CD14-positive monocyte (primary cell): Measurements from ENCODE around the gene HGFAC. TPM values are rescaled to one million over a fixed set of nuclear protein-coding genes. Genes with fewer than 3 reads are reported as not detected.

ENCODE experiments used
- DNase-seq, 3 donors: peaks; one replicate each; pipeline ENCODE4 v3.0.0-alpha.2; 2011 to 2022
- H2AFZ ChIP-seq: 2 replicates; pipeline ENCODE4 v1.6.0; 2012; ENCODE audit warnings: mild to moderate bottlenecking, low read depth, low read length, inconsistent platforms; ENCODE audit not compliant: insufficient read depth, poor library complexity, severe bottlenecking
- H3K27ac ChIP-seq, 2 donors: 1 replicate in 1 of 2; 2 replicates in 1 of 2; pipeline ENCODE4 v1.5.1; 2012 to 2013; ENCODE audit warnings: low read length in 2 of 2, control low read depth in 1 of 2, inconsistent platforms in 1 of 2, low read depth in 1 of 2, mild to moderate bottlenecking in 1 of 2
- H3K27me3 ChIP-seq, 2 donors: one replicate each; pipeline versions ENCODE4 v1.6.0 to v1.6.1; 2011 to 2013; ENCODE audit warnings: low read length in 2 of 2; ENCODE audit not compliant: control insufficient read depth in 2 of 2, insufficient read depth in 2 of 2
- H3K36me3 ChIP-seq, 2 donors: replicated peaks in 1 of 2; 1 replicate in 1 of 2; 2 replicates in 1 of 2; pipeline versions ENCODE4 v1.5.1 to v1.6.1; 2012 to 2013; ENCODE audit warnings: low read length in 2 of 2, control low read depth in 1 of 2, inconsistent platforms in 1 of 2, mild to moderate bottlenecking in 1 of 2; ENCODE audit not compliant: insufficient read depth in 2 of 2, control insufficient read depth in 1 of 2
- H3K4me1 ChIP-seq, 2 donors: 1 replicate in 1 of 2; 2 replicates in 1 of 2; pipeline versions ENCODE4 v1.5.1 to v1.6.1; 2012 to 2013; ENCODE audit warnings: low read length in 2 of 2, control low read depth in 1 of 2, inconsistent platforms in 1 of 2, mild to moderate bottlenecking in 1 of 2, moderate library complexity in 1 of 2; ENCODE audit not compliant: insufficient read depth in 2 of 2, control insufficient read depth in 1 of 2
- H3K4me2 ChIP-seq: replicated peaks from 2 replicates; pipeline ENCODE3; 2012; ENCODE audit warnings: low read length, moderate library complexity, mild to moderate bottlenecking; ENCODE audit not compliant: poor library complexity, severe bottlenecking; ENCODE audit errors: extremely low read depth
- H3K4me3 ChIP-seq, 3 experiments: fragments of 200-600 bp in 1 of 3; sonication (generic) in 1 of 3; replicated peaks in 1 of 3; 1 replicate in 2 of 3; 2 replicates in 1 of 3; pipeline ENCODE4 v1.5.1; 2011 to 2013; ENCODE audit warnings: low read length in 3 of 3, mild to moderate bottlenecking in 3 of 3, control low read depth in 2 of 3, low read depth in 2 of 3, inconsistent platforms in 1 of 3, moderate library complexity in 1 of 3
- H3K79me2 ChIP-seq: 2 replicates; pipeline ENCODE4 v1.6.0; 2012; ENCODE audit warnings: mild to moderate bottlenecking, control low read depth, inconsistent platforms, low read length, moderate library complexity; ENCODE audit not compliant: insufficient read depth
- H3K9ac ChIP-seq: 2 replicates; pipeline ENCODE4 v1.6.0; 2017; ENCODE audit warnings: low read length, mild to moderate bottlenecking; ENCODE audit not compliant: insufficient read depth, poor library complexity, severe bottlenecking
- H3K9me3 ChIP-seq, 2 donors: replicated peaks in 1 of 2; 1 replicate in 1 of 2; 2 replicates in 1 of 2; pipeline versions ENCODE4 v1.5.1 to v1.6.1; 2012 to 2013; ENCODE audit warnings: low read length in 2 of 2, control low read depth in 1 of 2; ENCODE audit not compliant: control insufficient read depth in 1 of 2, insufficient read depth in 1 of 2
- H4K20me1 ChIP-seq: 2 replicates; pipeline ENCODE4 v1.6.0; 2012; ENCODE audit warnings: mild to moderate bottlenecking, low read length, control low read depth, moderate library complexity; ENCODE audit not compliant: insufficient read depth
- H3K27ac Mint-ChIP-seq, 7 donors: one replicate each; pipeline ENCODE4 v1.8.0; 2020; ENCODE audit warnings: mild to moderate bottlenecking in 7 of 7, mixed read lengths in 7 of 7, moderate library complexity in 6 of 7, inconsistent platforms in 2 of 7
- H3K27me3 Mint-ChIP-seq, 3 donors: one replicate each; pipeline ENCODE4 v1.8.0; 2021 to 2022; ENCODE audit warnings: low read depth in 3 of 3, mild to moderate bottlenecking in 3 of 3, mixed read lengths in 3 of 3, moderate library complexity in 3 of 3, inconsistent platforms in 1 of 3
- H3K36me3 Mint-ChIP-seq, 2 donors: one replicate each; pipeline ENCODE4 v1.8.0; 2020; ENCODE audit warnings: mixed read lengths in 2 of 2, inconsistent platforms in 1 of 2, mild to moderate bottlenecking in 1 of 2
- H3K4me1 Mint-ChIP-seq: one replicate; pipeline ENCODE4 v1.8.0; 2020; ENCODE audit warnings: mild to moderate bottlenecking, mixed read lengths
- H3K4me3 Mint-ChIP-seq, 2 donors: one replicate each; pipeline ENCODE4 v1.8.0; 2020; ENCODE audit warnings: mild to moderate bottlenecking in 2 of 2, mixed read lengths in 2 of 2, moderate library complexity in 1 of 2
- H3K9me3 Mint-ChIP-seq, 7 donors: one replicate each; pipeline ENCODE4 v1.8.0; 2020 to 2022; ENCODE audit warnings: mixed read lengths in 7 of 7, mild to moderate bottlenecking in 6 of 7, moderate library complexity in 6 of 7, inconsistent platforms in 2 of 7
- CTCF ChIP-seq: fragments of 200-600 bp; IDR thresholded peaks from one replicate; pipeline ENCODE4 v1.8.0; 2022; ENCODE audit warnings: antibody characterized with exemption, mild to moderate bottlenecking
- WGBS: methylation state at CpG from one replicate; pipeline ENCODE4 v1.1.5; 2013; ENCODE audit warnings: missing lambda C conversion rate; ENCODE audit not compliant: insufficient coverage; 5-methylcytosine and 5-hydroxymethylcytosine counted together
- intact Hi-C, 2 donors: fragments of 100-400 bp; cut with micrococcal nuclease; formaldehyde crosslinking; loops; one replicate each; pipeline versions ENCODE4 v1.15.0 to v1.15.1; 2023
- polyA plus RNA-seq, 3 donors: library from polyadenylated mRNA; depleted of rRNA in 1 of 3; unstranded in 2 of 3; stranded (reverse) in 1 of 3; fragments of 300-500 nt in 2 of 3; fragments of >200 nt in 1 of 3; fragmentation: Illumina TruSeq in 2 of 3; gene quantifications; 1 replicate in 2 of 3; 2 replicates in 1 of 3; pipeline ENCODE4 v1.2.3, GENCODE V29; 2012 to 2021

The HGFAC gene
- polyA plus RNA-seq, 3 donors, result 0.17 TPM; not detected in 2

GRCh38 chr4:3449574-3450534 is 8.1 kb downstream of the HGFAC start:
- Histone ChIP-seq H3K27ac (no peak overlapping the region), H3K79me2 (no peaks in the 10 kb centered on the region), H3K9me3 (peaks cover under 1 to 3% of the 10 kb centered on the region in 2 donors), H3K36me3 (no peaks in the 10 kb centered on the region), H4K20me1 (no peaks in the 10 kb centered on the region), H3K4me1 (no peaks in the 10 kb centered on the region), H3K27me3 (no peaks in the 10 kb centered on the region), H2AFZ (no peak overlapping the region), H3K4me2 (no peak overlapping the region), H3K4me3 (no peak overlapping the region), H3K9ac (no peak overlapping the region)
- Mint-ChIP-seq H3K27me3 (peaks cover 3 to 7% (median 3%) of the 10 kb centered on the region in 3 donors), H3K4me1 (no peaks in the 10 kb centered on the region), H3K36me3 (no peaks in the 10 kb centered on the region), H3K27ac (no peak overlapping the region), H3K4me3 (no peak overlapping the region), H3K9me3 (peaks cover under 1 to 7% (median 3%) of the 10 kb centered on the region in 7 donors)
- DNase-seq, result no peak
- WGBS, result 66% methylated on average over 32 of the region's 35 CpGs
- intact Hi-C loops, result loop anchor here in 1 of 2 donors (10.0 kb wide), 1 partner anchor 255 kb away; no protein-coding TSS in a partner anchor
- no peak for TF ChIP-seq CTCF

DNA sequence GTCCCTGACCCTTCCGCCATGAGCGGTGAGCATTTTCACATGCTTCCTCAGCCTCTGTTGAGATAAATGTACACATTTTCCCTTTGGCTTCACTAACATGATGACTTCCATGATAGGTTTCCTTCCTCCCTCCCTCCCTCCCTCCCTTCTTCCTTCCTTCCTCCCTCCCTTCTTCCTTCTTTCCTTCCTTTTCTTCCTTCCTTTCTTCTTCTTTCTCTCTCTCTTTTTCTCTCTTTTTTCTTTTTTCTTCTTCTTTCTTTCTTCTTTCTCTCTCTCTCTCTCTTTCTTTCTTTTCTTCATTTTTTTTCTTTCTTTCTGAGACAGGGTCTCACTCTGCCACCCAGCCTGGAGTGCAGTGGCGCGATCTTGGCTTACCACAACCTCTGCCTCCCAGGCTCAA is 8.9 kb downstream of the HGFAC start:
- WGBS, result 100% methylated on average over 2 of the region's 4 CpGs
- peaks cover 8 to 11% of the 10 kb centered on the region in 2 donors for H3K9me3 ChIP-seq
- no peak for DNase-seq
- no peak for TF ChIP-seq CTCF
- H3K4me1 ChIP-seq, result no peaks in the 10 kb centered on the region
- H3K4me3 Mint-ChIP-seq, result no peak overlapping the region
- H4K20me1 ChIP-seq, result no peaks in the 10 kb centered on the region
- no peaks in the 10 kb centered on the region for H3K36me3 Mint-ChIP-seq
- H3K4me1 Mint-ChIP-seq, result no peaks in the 10 kb centered on the region
- H3K79me2 ChIP-seq, result no peaks in the 10 kb centered on the region
- H3K9ac ChIP-seq, result no peak overlapping the region
- H3K9me3 Mint-ChIP-seq, result peaks cover 8 to 14% (median 11%) of the 10 kb centered on the region in 7 donors
- no peak overlapping the region for H3K27ac ChIP-seq
- H3K4me2 ChIP-seq, result no peak overlapping the region
- no peaks in the 10 kb centered on the region for H3K36me3 ChIP-seq
- intact Hi-C loops, result no loop called here
- no peak overlapping the region for H3K4me3 ChIP-seq
- H3K27ac Mint-ChIP-seq, result no peak overlapping the region
- no peak overlapping the region for H2AFZ ChIP-seq
- H3K27me3 ChIP-seq, result no peaks in the 10 kb centered on the region
- peaks cover 2 to 7% (median 5%) of the 10 kb centered on the region in 3 donors for H3K27me3 Mint-ChIP-seq
